GM12878 (cell line): ENCODE data around the gene SNX32. TPM values are rescaled to one million over a fixed set of nuclear protein-coding genes. Genes with fewer than 3 reads are reported as not detected.

Experiments
- BACH1 ChIP-seq: fragments of 450-650 bp; IDR thresholded peaks from 2 replicates; pipeline ENCODE4 v1.6.1; 2017; ENCODE audit warnings: mild to moderate bottlenecking, borderline replicate concordance
- CBX5 ChIP-seq: sonication (generic); IDR thresholded peaks from 2 replicates; pipeline ENCODE4 v1.6.1; 2016; ENCODE audit warnings: low read depth, moderate library complexity, mild to moderate bottlenecking, inconsistent platforms
- CREB1 ChIP-seq: IDR thresholded peaks from 2 replicates; pipeline ENCODE4 v1.6.1; 2012; ENCODE audit warnings: low read depth, mild to moderate bottlenecking, inconsistent platforms
- CREM ChIP-seq: IDR thresholded peaks from 2 replicates; pipeline ENCODE4 v1.6.1; 2014; ENCODE audit warnings: antibody characterized with exemption, low read depth
- ETV6 ChIP-seq, 2 experiments: fragments of 450-650 bp in 1 of 2; IDR thresholded peaks in 1 of 2; conservative IDR thresholded peaks in 1 of 2; 2 replicates each; pipeline ENCODE4 v1.6.1; 2014; ENCODE audit warnings: antibody characterized with exemption in 1 of 2, borderline replicate concordance in 1 of 2, low read depth in 1 of 2, mild to moderate bottlenecking in 1 of 2, moderate library complexity in 1 of 2
- GATAD2B ChIP-seq: fragments of 450-650 bp; conservative IDR thresholded peaks from 2 replicates; pipeline ENCODE4 v1.6.1; 2017; ENCODE audit warnings: low read depth, mild to moderate bottlenecking, moderate library complexity
- HCFC1 ChIP-seq: fragments of 150-350 bp; IDR thresholded peaks from 2 replicates; pipeline ENCODE4 v1.6.1; 2014; ENCODE audit warnings: low read length
- IKZF1 ChIP-seq: fragments of 450-650 bp; conservative IDR thresholded peaks from 2 replicates; pipeline ENCODE4 v1.6.1; 2017; ENCODE audit warnings: antibody characterized with exemption, mild to moderate bottlenecking
- IRF4 ChIP-seq: IDR thresholded peaks from 2 replicates; pipeline ENCODE4 v1.6.1; 2011; ENCODE audit warnings: low read depth, low read length
- MTA2 ChIP-seq: fragments of 450-650 bp; IDR thresholded peaks from 2 replicates; pipeline ENCODE4 v1.6.1; 2016; ENCODE audit warnings: low read depth, mild to moderate bottlenecking, moderate library complexity
- NFYA ChIP-seq: IDR thresholded peaks from 2 replicates; pipeline ENCODE4 v1.6.1; 2011; ENCODE audit warnings: low read depth, mild to moderate bottlenecking, low read length, improper control_type of control experiment, borderline replicate concordance
- POU2F2 ChIP-seq: IDR thresholded peaks from 3 replicates; pipeline ENCODE4 v1.6.1; 2011; ENCODE audit warnings: low read depth, mild to moderate bottlenecking, low read length, borderline replicate concordance
- RAD21 ChIP-seq: IDR thresholded peaks from 2 replicates; pipeline ENCODE4 v1.6.1; 2011; ENCODE audit warnings: mild to moderate bottlenecking, low read depth, low read length, moderate library complexity; ENCODE audit not compliant: insufficient read depth
- RCOR1 ChIP-seq: conservative IDR thresholded peaks from 2 replicates; pipeline ENCODE4 v1.6.1; 2012; ENCODE audit warnings: low read depth, low read length, improper control_type of control experiment
- RELA ChIP-seq: fragments of 450-650 bp; IDR thresholded peaks from 2 replicates; pipeline ENCODE4 v1.8.0; 2014; ENCODE audit warnings: borderline replicate concordance; ENCODE audit not compliant: partially characterized antibody
- RUNX3 ChIP-seq: IDR thresholded peaks from 2 replicates; pipeline ENCODE4 v1.6.1; 2012; ENCODE audit warnings: low read length, inconsistent platforms
- SUPT20H ChIP-seq: IDR thresholded peaks from 2 replicates; pipeline ENCODE4 v1.6.1; 2011; ENCODE audit warnings: low read depth, mild to moderate bottlenecking, low read length, moderate library complexity, borderline replicate concordance; ENCODE audit not compliant: control insufficient read depth
- TBL1XR1 ChIP-seq: IDR thresholded peaks from 2 replicates; pipeline ENCODE4 v1.6.1; 2012; ENCODE audit warnings: low read depth, low read length, improper control_type of control experiment
- TCF12 ChIP-seq: IDR thresholded peaks from 2 replicates; pipeline ENCODE4 v1.6.1; 2011; ENCODE audit warnings: low read depth, mild to moderate bottlenecking, low read length
- YY1 ChIP-seq: IDR thresholded peaks from 2 replicates; pipeline ENCODE4 v1.6.1; 2011; ENCODE audit warnings: low read depth, mild to moderate bottlenecking, low read length
- polyA plus RNA-seq, 11 experiments: library from polyadenylated mRNA; depleted of rRNA in 4 of 11; unstranded in 6 of 11; stranded (reverse) in 5 of 11; fragments of >200 nt; fragmentation: Nextera tagmentation in 4 of 11; fragmentation: Illumina TruSeq in 1 of 11; extraction: Ambion mirVana in 4 of 11; extraction: Trizol in 1 of 11; gene quantifications; 1 replicate in 1 of 11; 2 replicates in 10 of 11; pipeline versions ENCODE4 v1.2.1 to v1.2.3, GENCODE V29; 2011 to 2016; ENCODE audit warnings: inconsistent platforms in 2 of 11, missing spikeins in 2 of 11, low read depth in 1 of 11
- total RNA-seq, 4 experiments: library from RNA; depleted of rRNA in 3 of 4; stranded (reverse); fragments of >200 nt in 3 of 4; fragmentation: Illumina TruSeq in 1 of 4; extraction: Trizol in 1 of 4; gene quantifications; 2 replicates each; pipeline versions ENCODE4 v1.2.1 to v1.2.3, GENCODE V29; 2013 to 2021
- TF ChIP-seq, protein P1 (sequence below): fragments of 150-350 bp; IDR thresholded peaks from 2 replicates; pipeline ENCODE4 v1.6.1; 2014; ENCODE audit warnings: mild to moderate bottlenecking, low read depth, low read length
- TF ChIP-seq, protein P2 (sequence below): fragments of 450-650 bp; conservative IDR thresholded peaks from 2 replicates; pipeline ENCODE4 v1.6.1; 2017; ENCODE audit warnings: mild to moderate bottlenecking, moderate library complexity
- TF ChIP-seq, protein P3 (sequence below): fragments of 450-650 bp; IDR thresholded peaks from 2 replicates; pipeline ENCODE4 v1.6.1; 2017; ENCODE audit warnings: mild to moderate bottlenecking, moderate library complexity

The SNX32 gene
- total and polyA plus RNA-seq, 10 of the 15 experiments (the other 5 are each of a cell fraction or from before 2014, with no cell fraction given), result 0.04 to 1.5 (median 0.11) TPM; not detected in 1

DNA sequence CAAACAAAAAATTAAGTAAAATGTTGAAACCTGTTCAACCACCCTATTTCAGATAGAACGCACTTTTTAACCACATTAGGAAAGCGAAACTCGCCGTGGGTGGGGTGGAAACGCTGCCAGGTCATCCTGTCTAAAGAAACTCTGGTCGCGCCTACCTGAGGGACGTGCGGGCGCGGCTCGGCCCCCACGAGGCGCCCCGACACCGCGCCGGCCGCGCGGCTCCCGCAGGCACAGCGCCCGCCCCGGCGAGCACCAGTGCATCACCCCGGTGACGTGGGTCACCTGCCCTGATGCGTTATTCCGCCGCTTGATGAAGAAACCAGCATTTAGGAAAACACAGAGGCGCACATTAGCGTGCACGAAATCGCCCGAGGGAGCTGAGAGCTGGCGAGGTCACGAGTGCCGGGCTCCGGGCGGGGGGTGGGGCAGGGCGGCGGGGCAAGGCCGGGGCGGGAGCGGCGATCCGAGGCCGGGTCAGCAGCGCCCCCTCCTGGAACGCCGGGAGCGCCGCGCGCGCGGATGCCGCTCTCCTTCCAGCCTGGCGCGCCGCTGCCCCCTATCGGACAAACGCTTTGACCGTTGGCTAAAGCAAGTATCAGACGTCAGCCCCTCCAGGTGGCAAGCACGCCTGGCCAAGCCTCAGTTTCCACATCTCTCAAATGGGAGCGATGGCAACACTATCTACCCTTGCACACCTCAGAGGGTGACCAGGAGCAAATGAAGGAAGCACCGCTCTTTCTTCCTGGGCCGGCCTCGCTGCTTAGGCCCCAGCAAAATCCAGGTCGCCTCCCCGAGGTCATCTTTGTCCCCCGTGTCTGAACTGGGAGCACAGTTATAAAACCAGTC lies 15.7 kb upstream of the SNX32 start (continued):
- peak; percentile 9 for TF ChIP-seq RELA
- TF ChIP-seq, protein P1, sequence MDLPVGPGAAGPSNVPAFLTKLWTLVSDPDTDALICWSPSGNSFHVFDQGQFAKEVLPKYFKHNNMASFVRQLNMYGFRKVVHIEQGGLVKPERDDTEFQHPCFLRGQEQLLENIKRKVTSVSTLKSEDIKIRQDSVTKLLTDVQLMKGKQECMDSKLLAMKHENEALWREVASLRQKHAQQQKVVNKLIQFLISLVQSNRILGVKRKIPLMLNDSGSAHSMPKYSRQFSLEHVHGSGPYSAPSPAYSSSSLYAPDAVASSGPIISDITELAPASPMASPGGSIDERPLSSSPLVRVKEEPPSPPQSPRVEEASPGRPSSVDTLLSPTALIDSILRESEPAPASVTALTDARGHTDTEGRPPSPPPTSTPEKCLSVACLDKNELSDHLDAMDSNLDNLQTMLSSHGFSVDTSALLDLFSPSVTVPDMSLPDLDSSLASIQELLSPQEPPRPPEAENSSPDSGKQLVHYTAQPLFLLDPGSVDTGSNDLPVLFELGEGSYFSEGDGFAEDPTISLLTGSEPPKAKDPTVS, result no peak
- TF ChIP-seq, protein P2, sequence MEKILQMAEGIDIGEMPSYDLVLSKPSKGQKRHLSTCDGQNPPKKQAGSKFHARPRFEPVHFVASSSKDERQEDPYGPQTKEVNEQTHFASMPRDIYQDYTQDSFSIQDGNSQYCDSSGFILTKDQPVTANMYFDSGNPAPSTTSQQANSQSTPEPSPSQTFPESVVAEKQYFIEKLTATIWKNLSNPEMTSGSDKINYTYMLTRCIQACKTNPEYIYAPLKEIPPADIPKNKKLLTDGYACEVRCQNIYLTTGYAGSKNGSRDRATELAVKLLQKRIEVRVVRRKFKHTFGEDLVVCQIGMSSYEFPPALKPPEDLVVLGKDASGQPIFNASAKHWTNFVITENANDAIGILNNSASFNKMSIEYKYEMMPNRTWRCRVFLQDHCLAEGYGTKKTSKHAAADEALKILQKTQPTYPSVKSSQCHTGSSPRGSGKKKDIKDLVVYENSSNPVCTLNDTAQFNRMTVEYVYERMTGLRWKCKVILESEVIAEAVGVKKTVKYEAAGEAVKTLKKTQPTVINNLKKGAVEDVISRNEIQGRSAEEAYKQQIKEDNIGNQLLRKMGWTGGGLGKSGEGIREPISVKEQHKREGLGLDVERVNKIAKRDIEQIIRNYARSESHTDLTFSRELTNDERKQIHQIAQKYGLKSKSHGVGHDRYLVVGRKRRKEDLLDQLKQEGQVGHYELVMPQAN, result peak; percentile 91
- no peak for TF ChIP-seq MTA2
- TF ChIP-seq IRF4, result 0 out of 2 replicates have a peak, but pooled peaks have one; percentile 5
- 0 out of 2 replicates have a peak, but pooled peaks have one; percentile 75 for TF ChIP-seq YY1
- TF ChIP-seq RAD21, result peak; percentile 87
- TF ChIP-seq NFYA, result no peak
- 0 out of 2 replicates have a peak, but pooled peaks have one; percentile 21 for TF ChIP-seq TBL1XR1
- peak; percentile 87 for TF ChIP-seq IKZF1
- TF ChIP-seq POU2F2, result 0 out of 3 replicates have a peak, but pooled peaks have one; percentile 31
- TF ChIP-seq GATAD2B, result peak; percentile 81
- peak in 1 of 2 experiments; percentile 18; a peak in 1 of 4 replicates for TF ChIP-seq ETV6 (conservative IDR thresholded peaks at IDR 0.05 in 1 of 2, IDR thresholded peaks at IDR 0.05 in 1 of 2; ENCODE audit: borderline replicate concordance in 1 of 2, low read depth in 1 of 2)
- TF ChIP-seq BACH1, result 0 out of 2 replicates have a peak, but pooled peaks have one; percentile 60
- TF ChIP-seq RUNX3, result peak; percentile 75
- 0 out of 2 replicates have a peak, but pooled peaks have one; percentile 26 for TF ChIP-seq HCFC1
- TF ChIP-seq, protein P3, sequence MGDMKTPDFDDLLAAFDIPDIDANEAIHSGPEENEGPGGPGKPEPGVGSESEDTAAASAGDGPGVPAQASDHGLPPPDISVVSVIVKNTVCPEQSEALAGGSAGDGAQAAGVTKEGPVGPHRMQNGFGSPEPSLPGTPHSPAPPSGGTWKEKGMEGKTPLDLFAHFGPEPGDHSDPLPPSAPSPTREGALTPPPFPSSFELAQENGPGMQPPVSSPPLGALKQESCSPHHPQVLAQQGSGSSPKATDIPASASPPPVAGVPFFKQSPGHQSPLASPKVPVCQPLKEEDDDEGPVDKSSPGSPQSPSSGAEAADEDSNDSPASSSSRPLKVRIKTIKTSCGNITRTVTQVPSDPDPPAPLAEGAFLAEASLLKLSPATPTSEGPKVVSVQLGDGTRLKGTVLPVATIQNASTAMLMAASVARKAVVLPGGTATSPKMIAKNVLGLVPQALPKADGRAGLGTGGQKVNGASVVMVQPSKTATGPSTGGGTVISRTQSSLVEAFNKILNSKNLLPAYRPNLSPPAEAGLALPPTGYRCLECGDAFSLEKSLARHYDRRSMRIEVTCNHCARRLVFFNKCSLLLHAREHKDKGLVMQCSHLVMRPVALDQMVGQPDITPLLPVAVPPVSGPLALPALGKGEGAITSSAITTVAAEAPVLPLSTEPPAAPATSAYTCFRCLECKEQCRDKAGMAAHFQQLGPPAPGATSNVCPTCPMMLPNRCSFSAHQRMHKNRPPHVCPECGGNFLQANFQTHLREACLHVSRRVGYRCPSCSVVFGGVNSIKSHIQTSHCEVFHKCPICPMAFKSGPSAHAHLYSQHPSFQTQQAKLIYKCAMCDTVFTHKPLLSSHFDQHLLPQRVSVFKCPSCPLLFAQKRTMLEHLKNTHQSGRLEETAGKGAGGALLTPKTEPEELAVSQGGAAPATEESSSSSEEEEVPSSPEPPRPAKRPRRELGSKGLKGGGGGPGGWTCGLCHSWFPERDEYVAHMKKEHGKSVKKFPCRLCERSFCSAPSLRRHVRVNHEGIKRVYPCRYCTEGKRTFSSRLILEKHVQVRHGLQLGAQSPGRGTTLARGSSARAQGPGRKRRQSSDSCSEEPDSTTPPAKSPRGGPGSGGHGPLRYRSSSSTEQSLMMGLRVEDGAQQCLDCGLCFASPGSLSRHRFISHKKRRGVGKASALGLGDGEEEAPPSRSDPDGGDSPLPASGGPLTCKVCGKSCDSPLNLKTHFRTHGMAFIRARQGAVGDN, result peak; percentile 71
- peak; percentile 73; the same call in 1 of the 2 replicates for TF ChIP-seq RCOR1
- TF ChIP-seq TCF12, result peak; percentile 38; the same call in 1 of the 2 replicates
- peak; percentile 25; the same call in 1 of the 2 replicates for TF ChIP-seq CREM
- TF ChIP-seq CREB1, result peak; percentile 43; the same call in 1 of the 2 replicates
- no peak for TF ChIP-seq CBX5
- TF ChIP-seq SUPT20H, result no peak
